HepG2 (cell line): ENCODE measurements around the gene MAP3K5. TPM values are rescaled to one million over a fixed set of nuclear protein-coding genes. Genes with fewer than 3 reads are reported as not detected.

Source experiments
- HNF1A ChIP-seq, 2 experiments: sonication (generic) in 1 of 2; formaldehyde crosslinking in 1 of 2; IDR thresholded peaks; 2 replicates each; pipeline versions ENCODE4 v1.4.0 to v1.6.1; 2016 to 2020; ENCODE audit warnings: borderline replicate concordance in 1 of 2, low read depth in 1 of 2, mild to moderate bottlenecking in 1 of 2, missing genetic modification reagents in 1 of 2
- HOXA9 ChIP-seq: sonication (generic); formaldehyde crosslinking; IDR thresholded peaks from 2 replicates; pipeline ENCODE4 v1.8.1; 2022; ENCODE audit warnings: missing genetic modification reagents, mild to moderate bottlenecking, moderate library complexity, borderline replicate concordance
- MAF1 ChIP-seq: sonication (generic); formaldehyde crosslinking; IDR thresholded peaks from 2 replicates; pipeline ENCODE4 v1.5.0; 2020; ENCODE audit warnings: missing genetic modification reagents, borderline replicate concordance
- THAP8 ChIP-seq: sonication (generic); formaldehyde crosslinking; IDR thresholded peaks from 2 replicates; pipeline ENCODE4 v1.5.1; 2020; ENCODE audit warnings: missing genetic modification reagents, mild to moderate bottlenecking, borderline replicate concordance
- ZBTB39 ChIP-seq: sonication (generic); formaldehyde crosslinking; IDR thresholded peaks from 2 replicates; pipeline ENCODE4 v1.5.0; 2020; ENCODE audit warnings: missing genetic modification reagents
- polyA plus RNA-seq, 8 experiments: library from polyadenylated mRNA; depleted of rRNA in 3 of 8; stranded (reverse) in 7 of 8; unstranded in 1 of 8; fragments of >200 nt; fragmentation: Illumina TruSeq in 4 of 8; extraction: Trizol in 4 of 8; gene quantifications; 2 replicates each; pipeline versions ENCODE4 v1.2.1 to v1.2.3, GENCODE V29; 2011 to 2016; ENCODE audit warnings: low read depth in 4 of 8, missing spikeins in 1 of 8, mixed read lengths in 1 of 8; ENCODE audit not compliant: insufficient read depth in 1 of 8
- total RNA-seq, 5 experiments: library from RNA; depleted of rRNA; stranded (reverse); fragments of >200 nt; fragmentation: Illumina TruSeq; extraction: Trizol; gene quantifications; 2 replicates each; pipeline ENCODE4 v1.2.3, GENCODE V29; 2016; ENCODE audit warnings: low read depth in 1 of 5

MAP3K5 gene
- total and polyA plus RNA-seq, 2 of the 13 experiments (the other 11 are each of a cell fraction or from before 2014, with no cell fraction given), result not detected

- no peak for TF ChIP-seq HNF1A (IDR thresholded peaks at IDR 0.05; ENCODE audit: low read depth)
- no peak for TF ChIP-seq HNF1A (CRISPR knock-in tag; IDR thresholded peaks at IDR 0.05; ENCODE audit: borderline replicate concordance)
- TF ChIP-seq HOXA9 (CRISPR knock-in tag), result no peak
- no peak for TF ChIP-seq THAP8 (CRISPR knock-in tag)
- TF ChIP-seq MAF1 (CRISPR knock-in tag), result no peak
- TF ChIP-seq ZBTB39 (CRISPR knock-in tag), result no peak
- TF ChIP-seq, all 625 proteins: peak for 0
Measured at GRCh38 chr6:136541395-136541794, 250.9 kb downstream of the MAP3K5 start (continued).
